GM12891 (cell line): ENCODE measurements around the gene SLC48A1.

ENCODE experiments used
- POLR2A ChIP-seq: IDR thresholded peaks from 2 replicates; pipeline ENCODE4 v1.6.1; 2011; ENCODE audit warnings: low read depth, low read length, control low read depth
- POLR2AphosphoS5 ChIP-seq: IDR thresholded peaks from 2 replicates; pipeline ENCODE4 v1.6.1; 2011; ENCODE audit warnings: low read depth, low read length, control low read depth
- SPI1 ChIP-seq: IDR thresholded peaks from 2 replicates; pipeline ENCODE4 v1.6.1; 2011; ENCODE audit warnings: low read depth, low read length, control low read depth

GRCh38 chr12:47800582-47800981 is 27.5 kb downstream of the SLC48A1 start:
- TF ChIP-seq POLR2A (no peak), POLR2AphosphoS5 (no peak), SPI1 (no peak)
